Stomach (tissue), 9 donors: ENCODE results near the gene RTL10. TPM values are rescaled to one million over a fixed set of nuclear protein-coding genes. Genes with fewer than 3 reads are reported as not detected.

Experiments used
- DNase-seq, 2 donors: peaks; one replicate each; pipeline versions ENCODE4 v3.0.0 to v3.0.0-alpha.2; 2013 to 2019
- H3K27ac ChIP-seq, 5 donors: fragments of 200-600 bp in 4 of 5; sonication (generic) in 4 of 5; one replicate each; pipeline ENCODE4 v1.5.1; 2013 to 2019; ENCODE audit warnings: mild to moderate bottlenecking in 1 of 5, moderate library complexity in 1 of 5
- H3K27me3 ChIP-seq, 3 donors: fragments of 200-600 bp; sonication (generic); one replicate each; pipeline ENCODE4 v1.5.1; 2017 to 2019; ENCODE audit warnings: mixed run types in 1 of 3
- H3K36me3 ChIP-seq, 4 donors: fragments of 200-600 bp; sonication (generic); 1 replicate in 3 of 4; 2 replicates in 1 of 4; pipeline ENCODE4 v1.5.1; 2016 to 2019
- H3K4me1 ChIP-seq, 4 donors: fragments of 200-600 bp; sonication (generic); one replicate each; pipeline ENCODE4 v1.5.1; 2016 to 2019
- H3K4me3 ChIP-seq, 4 donors: fragments of 200-600 bp; sonication (generic) in 3 of 4; one replicate each; pipeline ENCODE4 v1.5.1; 2016 to 2019; ENCODE audit warnings: mild to moderate bottlenecking in 1 of 4
- H3K9me3 ChIP-seq, 4 donors: fragments of 200-600 bp; sonication (generic); one replicate each; pipeline ENCODE4 v1.5.1; 2016 to 2019
- CTCF ChIP-seq, 7 experiments: fragments of 450-650 bp in 4 of 7; fragments of 200-600 bp in 3 of 7; sonication (generic) in 3 of 7; IDR thresholded peaks; one replicate each; pipeline ENCODE4 v1.5.1; 2016 to 2019; ENCODE audit warnings: antibody characterized with exemption in 7 of 7, control low read depth in 2 of 7, mild to moderate bottlenecking in 1 of 7
- EP300 ChIP-seq: sonication (generic); formaldehyde crosslinking; IDR thresholded peaks from one replicate; pipeline ENCODE4 v1.6.1; 2017; ENCODE audit warnings: antibody characterized with exemption
- POLR2A ChIP-seq, 4 donors: fragments of 450-650 bp; IDR thresholded peaks; one replicate each; pipeline ENCODE4 v1.6.1; 2016; ENCODE audit warnings: antibody characterized with exemption in 4 of 4, control low read depth in 2 of 4, mild to moderate bottlenecking in 1 of 4, moderate library complexity in 1 of 4
- POLR2AphosphoS5 ChIP-seq, 3 donors: sonication (generic); formaldehyde crosslinking; IDR thresholded peaks; one replicate each; pipeline ENCODE4 v1.6.1; 2016; ENCODE audit warnings: antibody characterized with exemption in 3 of 3
- WGBS, 5 donors: extraction: QIAGEN DNeasy Blood & Tissue Kit in 3 of 5; methylation state at CpG; one replicate each; pipeline versions ENCODE4 v1.1.5 to v1.1.7; 2013 to 2018; 5-methylcytosine and 5-hydroxymethylcytosine counted together
- intact Hi-C: fragments of 100-400 bp; cut with DNase I; formaldehyde crosslinking; loops from one replicate; pipeline ENCODE4 v1.15.1; 2023; ENCODE audit warnings: low total_unique reads
- polyA plus RNA-seq, 3 donors: library from polyadenylated mRNA; stranded (reverse); fragments of 200-250 nt; gene quantifications; one replicate each; pipeline ENCODE4 v1.2.3, GENCODE V29; 2013
- total RNA-seq, 5 donors: library from RNA; depleted of rRNA; stranded (reverse); fragments of >200 nt; gene quantifications; one replicate each; pipeline versions ENCODE4 v1.1.0 to v1.2.3, GENCODE V29; 2014 to 2016
- donor health status: healthy with polysubstance abuse.
- donor health status: Bipolar disorder and iron deficiency.
- donor health status: healthy.

The RTL10 gene
- total and polyA plus RNA-seq, 8 donors: 1.7 to 28.1 (median 8.4) TPM

- intact Hi-C loops: no loop called here
- no peak for TF ChIP-seq CTCF (IDR thresholded peaks at IDR 0.05)
- TF ChIP-seq EP300: no peak
- TF ChIP-seq POLR2A (IDR thresholded peaks at IDR 0.05): no peak
- no peak for TF ChIP-seq POLR2AphosphoS5 (IDR thresholded peaks at IDR 0.05)
- 94 to 96% (median 95%) methylated on average over 18 to 20 of the region's 20 CpGs for WGBS, 5 donors
- no peak overlapping the region for H3K27ac ChIP-seq
- H3K27me3 ChIP-seq: no peaks in the 10 kb centered on the region
- peaks cover 0 to 19% (median 14%) of the 10 kb centered on the region in 4 donors for H3K36me3 ChIP-seq
- DNase-seq: no peak
- no peak overlapping the region for H3K4me3 ChIP-seq
- no peaks in the 10 kb centered on the region for H3K9me3 ChIP-seq
- peaks cover 7 to 17% (median 14%) of the 10 kb centered on the region in 4 donors for H3K4me1 ChIP-seq
Observed at GRCh38 chr22:19807914-19808872, 46.5 kb downstream of the RTL10 start.

GRCh38 chr22:19807161-19807913 lies 47.3 kb downstream of the RTL10 start:
- H3K4me1 ChIP-seq: peaks cover 7 to 17% (median 14%) of the 10 kb centered on the region in 4 donors
- TF ChIP-seq POLR2A (IDR thresholded peaks at IDR 0.05): no peak
- TF ChIP-seq POLR2AphosphoS5 (IDR thresholded peaks at IDR 0.05): no peak
- TF ChIP-seq EP300: no peak
- no peak for DNase-seq
- H3K36me3 ChIP-seq: peaks cover 0 to 13% (median 12%) of the 10 kb centered on the region in 4 donors
- intact Hi-C loops: no loop called here
- no peaks in the 10 kb centered on the region for H3K27me3 ChIP-seq
- no peak overlapping the region for H3K27ac ChIP-seq
- H3K4me3 ChIP-seq: no peak overlapping the region
- no peaks in the 10 kb centered on the region for H3K9me3 ChIP-seq
- 88 to 94% (median 88%) methylated on average over 7 to 15 of the region's 15 CpGs for WGBS, 5 donors

- peak; percentile 86 to 90 for DNase-seq
- WGBS, 5 donors: 35 to 61% (median 38%) methylated on average over 23 to 38 of the region's 38 CpGs
- no peaks in the 10 kb centered on the region for H3K9me3 ChIP-seq
- H3K4me3 ChIP-seq: no peak overlapping the region
- H3K27ac ChIP-seq: no peak overlapping the region
- TF ChIP-seq POLR2AphosphoS5 (IDR thresholded peaks at IDR 0.05): peak in 1 of 3 donors; percentile 50
- no peak for TF ChIP-seq EP300
- intact Hi-C loops: no loop called here
- H3K36me3 ChIP-seq: peaks cover 4 to 15% (median 8%) of the 10 kb centered on the region in 4 donors
- H3K4me1 ChIP-seq: peaks cover 7 to 17% (median 14%) of the 10 kb centered on the region in 4 donors
- H3K27me3 ChIP-seq: no peaks in the 10 kb centered on the region
Observed at GRCh38 chr22:19806213-19807160, 48.2 kb downstream of the RTL10 start.

GRCh38 chr22:19805821-19806212 lies 48.9 kb downstream of the RTL10 start:
- 73 to 82% (median 77%) methylated on average over 7 to 8 of the region's 8 CpGs for WGBS, 5 donors
- DNase-seq: no peak

More at GRCh38 chr22:19805821-19806212, 48.9 kb downstream of the RTL10 start:
- intact Hi-C loops: no loop called here
- Histone ChIP-seq H3K4me1 (peaks cover 7 to 17% (median 14%) of the 10 kb centered on the region in 4 donors), H3K9me3 (no peaks in the 10 kb centered on the region), H3K4me3 (no peak overlapping the region), H3K27me3 (no peaks in the 10 kb centered on the region), H3K36me3 (peaks cover 4 to 15% (median 8%) of the 10 kb centered on the region in 4 donors), H3K27ac (no peak overlapping the region)
- TF ChIP-seq POLR2A (IDR thresholded peaks at IDR 0.05): no peak
- no peak for TF ChIP-seq POLR2AphosphoS5 (IDR thresholded peaks at IDR 0.05)
- TF ChIP-seq CTCF (IDR thresholded peaks at IDR 0.05): no peak
- TF ChIP-seq EP300: no peak

Other genes with a start within 250 kb of the RTL10 start
- 10 to 100 TPM in 3 of 5 donors, 1 to 10 TPM in 2; 1.2 to 38.8 (median 13.9) TPM for gene SEPTIN5, start 140.4 kb downstream of the RTL10 start, total RNA-seq
- gene SEPTIN5, start 140.4 kb downstream of the RTL10 start, polyA plus RNA-seq: 10 to 100 TPM in 2 of 3 donors, 1 to 10 TPM in 1; 8.2 to 16.0 (median 11.1) TPM
- 10 to 100 TPM in 1 of 5 donors, 1 to 10 TPM in 2, not detected in 2; 2.4 to 27.8 (median 9.3) TPM for gene GP1BB, start 131.3 kb downstream of the RTL10 start, total RNA-seq
- gene GP1BB, start 131.3 kb downstream of the RTL10 start, polyA plus RNA-seq: 10 to 100 TPM in 1 of 3 donors, 1 to 10 TPM in 2; 5.5 to 12.4 (median 8.0) TPM
- under 1 TPM in 2 of 5 donors, not detected in 3; 0.43 to 0.73 TPM for gene TBX1, start 94.1 kb downstream of the RTL10 start, total RNA-seq
- gene TBX1, start 94.1 kb downstream of the RTL10 start, polyA plus RNA-seq: 1 to 10 TPM in 1 of 3 donors, under 1 TPM in 1, not detected in 1; 0.62 to 1.1 TPM
- 1 to 10 TPM in 2 of 5 donors, under 1 TPM in 2, not detected in 1; 0.29 to 4.1 (median 1.7) TPM for gene GNB1L, start within 50 bp of the RTL10 start, total RNA-seq
- 1 to 10 TPM; 1.8 to 6.8 (median 3.2) TPM for gene GNB1L, start within 50 bp of the RTL10 start, polyA plus RNA-seq
- gene COMT, start 86.9 kb upstream of the RTL10 start, total RNA-seq: 100 to 1,000 TPM in 2 of 5 donors, 10 to 100 TPM in 3; 25.1 to 137 (median 87.9) TPM
- gene COMT, start 86.9 kb upstream of the RTL10 start, polyA plus RNA-seq: 100 to 1,000 TPM; 103 to 174 (median 103) TPM
- 10 to 100 TPM in 4 of 5 donors, 1 to 10 TPM in 1; 6.4 to 59.4 (median 25.3) TPM for gene TXNRD2, start 86.9 kb upstream of the RTL10 start, total RNA-seq
- 10 to 100 TPM; 35.1 to 69.5 (median 57.7) TPM for gene TXNRD2, start 86.9 kb upstream of the RTL10 start, polyA plus RNA-seq
- 10 to 100 TPM; 11.2 to 51.3 (median 27.8) TPM for gene ARVCF, start 161.9 kb upstream of the RTL10 start, total RNA-seq
- 10 to 100 TPM in 2 of 3 donors, 1 to 10 TPM in 1; 3.5 to 15.4 (median 10.2) TPM for gene ARVCF, start 161.9 kb upstream of the RTL10 start, polyA plus RNA-seq
- 10 to 100 TPM; 18.1 to 38.8 (median 27.2) TPM for gene TANGO2, start 166.2 kb upstream of the RTL10 start, total RNA-seq
- gene TANGO2, start 166.2 kb upstream of the RTL10 start, polyA plus RNA-seq: 10 to 100 TPM; 13.8 to 37.7 (median 26.0) TPM
- gene DGCR8, start 225.4 kb upstream of the RTL10 start, total RNA-seq: 10 to 100 TPM; 25.1 to 55.4 (median 48.5) TPM
- gene DGCR8, start 225.4 kb upstream of the RTL10 start, polyA plus RNA-seq: 10 to 100 TPM in 1 of 3 donors, 1 to 10 TPM in 2; 7.8 to 13.8 (median 9.3) TPM